Lung (tissue), 12 donors: Measurements from ENCODE around the gene ACTG1. TPM values are rescaled to one million over a fixed set of nuclear protein-coding genes. Genes with fewer than 3 reads are reported as not detected.

Source experiments
- ATAC-seq: fragments of 200-7000 bp; cut with Tn5 transposase; one replicate; pipeline ENCODE4 v1.9.1; 2020; ENCODE audit warnings: moderate number of reproducible peaks; ENCODE audit not compliant: insufficient read depth, low FRiP score
- DNase-seq, 3 donors: peaks; one replicate each; pipeline ENCODE4 v3.0.0-alpha.2; 2013 to 2017
- H3K27ac ChIP-seq, 2 donors: one replicate each; pipeline ENCODE4 v1.5.1; 2013; ENCODE audit warnings: mild to moderate bottlenecking in 2 of 2, moderate library complexity in 2 of 2, control low read depth in 1 of 2, inconsistent platforms in 1 of 2, low read depth in 1 of 2, low read length in 1 of 2
- H3K27me3 ChIP-seq, 3 donors: one replicate each; pipeline ENCODE4 v1.5.1; 2013; ENCODE audit warnings: low read length in 2 of 3; ENCODE audit not compliant: control insufficient read depth in 3 of 3, insufficient read depth in 3 of 3
- H3K36me3 ChIP-seq, 4 donors: one replicate each; pipeline ENCODE4 v1.5.1; 2013; ENCODE audit warnings: low read length in 4 of 4, mild to moderate bottlenecking in 1 of 4, moderate library complexity in 1 of 4; ENCODE audit not compliant: control insufficient read depth in 4 of 4, insufficient read depth in 4 of 4
- H3K4me1 ChIP-seq, 5 donors: one replicate each; pipeline ENCODE4 v1.5.1; 2013; ENCODE audit warnings: low read length in 5 of 5, mild to moderate bottlenecking in 2 of 5, moderate library complexity in 1 of 5; ENCODE audit not compliant: control insufficient read depth in 5 of 5, insufficient read depth in 5 of 5
- H3K4me3 ChIP-seq: one replicate; pipeline ENCODE4 v1.5.1; 2013; ENCODE audit warnings: mild to moderate bottlenecking, control low read depth, moderate library complexity
- H3K9ac ChIP-seq, 2 donors: one replicate each; pipeline ENCODE4 v1.5.1; 2013; ENCODE audit warnings: low read length in 2 of 2, control low read depth in 1 of 2; ENCODE audit not compliant: insufficient read depth in 1 of 2
- H3K9me3 ChIP-seq, 4 donors: one replicate each; pipeline ENCODE4 v1.5.1; 2013; ENCODE audit warnings: low read length in 3 of 4, mild to moderate bottlenecking in 1 of 4, moderate library complexity in 1 of 4; ENCODE audit not compliant: control insufficient read depth in 4 of 4, insufficient read depth in 3 of 4
- WGBS, 2 donors: extraction: QIAGEN DNeasy Blood & Tissue Kit; methylation state at CpG; one replicate each; pipeline ENCODE4 v1.1.7; 2013; 5-methylcytosine and 5-hydroxymethylcytosine counted together
- polyA plus RNA-seq, 2 donors: library from polyadenylated mRNA; stranded (reverse); fragments of 200-250 nt; gene quantifications; one replicate each; pipeline ENCODE4 v1.2.1, GENCODE V29; 2013
- total RNA-seq, 2 donors: library from RNA; depleted of rRNA in 1 of 2; stranded (reverse); fragments of >200 nt in 1 of 2; gene quantifications; one replicate each; pipeline ENCODE4 v1.2.1, GENCODE V29; 2014 to 2021
- TF ChIP-seq, protein P1 (sequence below): IDR thresholded peaks from 2 replicates; pipeline ENCODE4 v1.5.1; 2012; ENCODE audit warnings: mild to moderate bottlenecking; ENCODE audit errors: control extremely low read depth, extremely low read depth
- donor health status: control.
- donor health status: control.
- donor health status: Bipolar disorder and iron deficiency.
- donor health status: healthy.
- donor health status: DM: yes; HTN: yes; CAD: no.

The ACTG1 gene
- total and polyA plus RNA-seq, 4 donors: 1,461 to 4,301 (median 3,063) TPM

GRCh38 chr17:81463506-81463905 is 49.1 kb downstream of the ACTG1 start:
- H3K4me1 ChIP-seq: peaks cover 0 to 20% (median 0%) of the 10 kb centered on the region in 5 donors
- ATAC-seq (no peak), DNase-seq (no peak)
- TF ChIP-seq, protein P1, sequence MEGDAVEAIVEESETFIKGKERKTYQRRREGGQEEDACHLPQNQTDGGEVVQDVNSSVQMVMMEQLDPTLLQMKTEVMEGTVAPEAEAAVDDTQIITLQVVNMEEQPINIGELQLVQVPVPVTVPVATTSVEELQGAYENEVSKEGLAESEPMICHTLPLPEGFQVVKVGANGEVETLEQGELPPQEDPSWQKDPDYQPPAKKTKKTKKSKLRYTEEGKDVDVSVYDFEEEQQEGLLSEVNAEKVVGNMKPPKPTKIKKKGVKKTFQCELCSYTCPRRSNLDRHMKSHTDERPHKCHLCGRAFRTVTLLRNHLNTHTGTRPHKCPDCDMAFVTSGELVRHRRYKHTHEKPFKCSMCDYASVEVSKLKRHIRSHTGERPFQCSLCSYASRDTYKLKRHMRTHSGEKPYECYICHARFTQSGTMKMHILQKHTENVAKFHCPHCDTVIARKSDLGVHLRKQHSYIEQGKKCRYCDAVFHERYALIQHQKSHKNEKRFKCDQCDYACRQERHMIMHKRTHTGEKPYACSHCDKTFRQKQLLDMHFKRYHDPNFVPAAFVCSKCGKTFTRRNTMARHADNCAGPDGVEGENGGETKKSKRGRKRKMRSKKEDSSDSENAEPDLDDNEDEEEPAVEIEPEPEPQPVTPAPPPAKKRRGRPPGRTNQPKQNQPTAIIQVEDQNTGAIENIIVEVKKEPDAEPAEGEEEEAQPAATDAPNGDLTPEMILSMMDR: no peak
- H3K4me3 ChIP-seq: no peak overlapping the region
- H3K36me3 ChIP-seq: peaks cover 0 to 41% (median 4%) of the 10 kb centered on the region in 4 donors
- no peak overlapping the region for H3K9ac ChIP-seq
- H3K27ac ChIP-seq: no peak overlapping the region
- WGBS, 2 donors: 96 to 97% methylated on average over 32 of the region's 32 CpGs
- H3K27me3 ChIP-seq: no peaks in the 10 kb centered on the region
- H3K9me3 ChIP-seq: no peaks in the 10 kb centered on the region

GRCh38 chr17:81462506-81463125 is 50.0 kb downstream of the ACTG1 start:
- H3K27me3 ChIP-seq: no peaks in the 10 kb centered on the region
- H3K36me3 ChIP-seq: peaks cover 0 to 41% (median 4%) of the 10 kb centered on the region in 4 donors
- no peak overlapping the region for H3K9ac ChIP-seq
- H3K27ac ChIP-seq: no peak overlapping the region
- 94 to 96% methylated on average over 33 of the region's 33 CpGs for WGBS, 2 donors
- peaks cover 0 to 13% (median 0%) of the 10 kb centered on the region in 5 donors for H3K4me1 ChIP-seq
- ATAC-seq (no peak), DNase-seq (no peak)
- TF ChIP-seq, protein P1: no peak
- H3K9me3 ChIP-seq: no peaks in the 10 kb centered on the region
- H3K4me3 ChIP-seq: no peak overlapping the region

DNA sequence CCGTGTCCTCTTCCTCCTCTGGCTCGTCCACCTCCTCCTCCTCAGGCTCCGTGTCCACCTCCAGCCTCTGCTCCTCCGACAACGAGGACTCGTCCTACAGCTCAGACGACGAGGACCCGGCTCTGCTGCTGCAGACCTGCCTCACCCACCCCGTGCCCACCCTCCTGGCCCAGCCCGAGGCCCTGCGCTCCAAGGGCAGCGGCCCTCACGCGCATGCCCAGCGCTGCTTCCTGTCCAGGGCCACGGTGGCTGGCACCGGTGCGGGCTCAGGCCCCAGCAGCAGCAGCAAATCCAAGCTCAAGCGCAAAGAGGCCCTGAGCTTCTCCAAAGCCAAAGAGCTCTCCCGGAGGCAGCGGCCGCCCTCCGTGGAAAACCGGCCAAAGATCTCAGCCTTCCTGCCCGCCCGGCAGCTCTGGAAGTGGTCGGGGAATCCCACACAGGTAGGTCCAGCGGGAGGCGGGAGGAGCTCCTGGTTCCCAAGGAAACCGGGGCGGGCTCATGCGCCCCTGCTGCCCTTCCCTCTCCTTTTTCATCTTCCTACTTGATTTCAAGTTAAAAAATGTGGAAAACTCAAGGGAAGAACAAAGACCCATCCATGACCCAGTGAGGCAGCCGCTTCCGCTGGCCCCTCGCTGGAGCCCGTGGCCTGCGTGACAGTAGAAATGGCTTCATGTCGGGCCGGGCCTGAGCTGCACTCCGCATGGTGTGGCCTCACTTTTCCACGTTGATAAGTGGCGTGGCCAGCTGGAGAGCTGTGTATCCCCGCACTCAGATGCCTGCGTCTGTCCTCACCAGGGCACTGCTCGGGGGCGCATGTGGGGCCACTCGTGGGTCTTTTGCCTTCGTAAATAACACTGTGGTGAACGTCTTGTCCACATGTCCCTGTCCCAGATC is 50.7 kb downstream of the ACTG1 start:
- ATAC-seq (no peak), DNase-seq (no peak)
- TF ChIP-seq, protein P1: no peak
- WGBS, 2 donors: 87 to 91% methylated on average over 50 of the region's 50 CpGs
- Histone ChIP-seq H3K36me3 (peaks cover 0 to 41% (median 4%) of the 10 kb centered on the region in 4 donors), H3K4me3 (no peak overlapping the region), H3K4me1 (peaks cover 0 to 13% (median 0%) of the 10 kb centered on the region in 5 donors), H3K9me3 (no peaks in the 10 kb centered on the region), H3K27ac (no peak overlapping the region), H3K9ac (no peak overlapping the region), H3K27me3 (no peaks in the 10 kb centered on the region)
